ENCODE results near the gene EIF2AK3.

DNA sequence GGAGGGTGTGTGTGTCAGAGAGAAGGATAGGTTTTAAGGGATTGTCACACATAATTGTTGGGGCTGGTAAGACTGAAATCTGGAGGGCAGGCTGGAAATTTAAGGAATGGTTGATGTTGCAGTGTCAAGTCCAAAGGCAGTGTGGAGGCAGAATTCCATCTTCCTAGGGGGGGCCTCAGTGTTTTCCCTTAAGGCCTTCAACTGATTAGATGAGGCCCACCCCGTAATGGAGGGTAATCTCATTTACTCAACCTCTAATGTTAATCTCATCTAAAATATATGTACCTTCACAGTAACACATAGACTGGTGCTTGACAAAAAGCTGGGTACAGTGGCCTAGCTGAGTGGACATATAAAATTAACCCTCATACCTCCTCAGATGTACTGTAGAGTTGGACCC is 33.4 kb upstream of the EIF2AK3 start:
- TF ChIP-seq POLR2A (IDR thresholded peaks at IDR 0.05; ENCODE audit: low read depth, low read length) (no peak), PAX5 (IDR thresholded peaks at IDR 0.05; ENCODE audit: insufficient read depth, low read length, severe bottlenecking) (no peak)
